ENCODE measurements around the gene ZCCHC3.

Gene ZCCHC3

GRCh38 chr20:341682-342081, 44.3 kb downstream of the ZCCHC3 start:
- DNase-seq (ENCODE audit: low read depth in 2 of 2) = peak; percentile 47 to 54

- DNase-seq (ENCODE audit: low read depth in 2 of 2) = no peak
These were observed 45.7 kb downstream of the ZCCHC3 start for GRCh38 chr20:343107-343506.

GRCh38 chr20:346033-346639, 48.8 kb downstream of the ZCCHC3 start:
- DNase-seq (ENCODE audit: low read depth in 2 of 2) = no peak

- peak in 1 of 2 donors; percentile 27 for DNase-seq (ENCODE audit: low read depth in 2 of 2)
These were observed 49.4 kb downstream of the ZCCHC3 start, which contains the start of gene NRSN2 for GRCh38 chr20:346640-347316. Gene NRSN2 (plus strand): TSS chr20:347111. CDS start chr20:349644, 2,533 bp downstream.

- DNase-seq (ENCODE audit: low read depth in 2 of 2) = no peak
These were observed 49.9 kb downstream of the ZCCHC3 start for GRCh38 chr20:347317-347639.

- peak; percentile 55 to 72 for DNase-seq (ENCODE audit: low read depth in 2 of 2)
These were observed 50.5 kb downstream of the ZCCHC3 start for GRCh38 chr20:347640-348484.

- DNase-seq (ENCODE audit: low read depth in 2 of 2) = no peak
These were observed 51.8 kb downstream of the ZCCHC3 start for GRCh38 chr20:348972-349841.
